Stimulated activated CD4-positive, alpha-beta T cell treated with anti-CD3 and anti-CD28 coated beads, Interleukin-4, amount 100 ng/mL, for 24 hours (primary cell): Measurements from ENCODE around the gene SERPINA10.

ENCODE experiments used
- DNase-seq: peaks from one replicate; pipeline ENCODE4 v3.0.0-alpha.2; 2020

Gene SERPINA10

GRCh38 chr14:94292872-94293577, at the start of gene SERPINA10:
TSS of gene SERPINA10 (minus strand) at chr14:94293268. CDS start at chr14:94290593, 2,675 bp downstream.
- DNase-seq: no peak

DNA sequence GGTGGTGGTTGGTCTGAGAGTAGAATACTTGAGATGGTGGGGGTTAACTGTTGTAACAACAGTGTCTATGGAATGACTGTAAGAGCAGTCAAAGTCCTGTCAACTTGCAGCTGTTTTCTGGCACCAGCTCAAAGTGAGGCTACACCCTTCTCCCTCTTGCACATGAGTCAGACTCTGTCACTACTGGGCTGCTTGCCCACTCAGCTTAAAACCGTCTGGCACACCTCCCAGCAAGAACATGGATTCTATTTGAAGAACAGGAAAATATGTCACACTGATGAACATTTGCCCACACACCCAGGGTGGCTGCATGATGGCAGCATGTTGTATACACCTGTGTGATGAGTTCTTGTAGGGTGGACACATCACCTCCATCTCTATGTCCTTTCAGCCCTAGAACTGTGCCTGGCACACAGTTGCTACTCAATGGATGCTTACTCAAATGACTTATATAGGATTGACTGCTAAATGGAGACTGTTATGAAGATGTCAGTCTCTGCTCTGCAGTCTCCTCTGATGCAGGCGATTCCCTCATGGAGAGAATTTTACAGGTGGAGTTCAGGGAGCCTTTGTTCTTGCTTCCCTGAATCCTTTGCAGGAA, 49.4 kb upstream of the SERPINA10 start:
- peak; percentile 17 for DNase-seq

DNA sequence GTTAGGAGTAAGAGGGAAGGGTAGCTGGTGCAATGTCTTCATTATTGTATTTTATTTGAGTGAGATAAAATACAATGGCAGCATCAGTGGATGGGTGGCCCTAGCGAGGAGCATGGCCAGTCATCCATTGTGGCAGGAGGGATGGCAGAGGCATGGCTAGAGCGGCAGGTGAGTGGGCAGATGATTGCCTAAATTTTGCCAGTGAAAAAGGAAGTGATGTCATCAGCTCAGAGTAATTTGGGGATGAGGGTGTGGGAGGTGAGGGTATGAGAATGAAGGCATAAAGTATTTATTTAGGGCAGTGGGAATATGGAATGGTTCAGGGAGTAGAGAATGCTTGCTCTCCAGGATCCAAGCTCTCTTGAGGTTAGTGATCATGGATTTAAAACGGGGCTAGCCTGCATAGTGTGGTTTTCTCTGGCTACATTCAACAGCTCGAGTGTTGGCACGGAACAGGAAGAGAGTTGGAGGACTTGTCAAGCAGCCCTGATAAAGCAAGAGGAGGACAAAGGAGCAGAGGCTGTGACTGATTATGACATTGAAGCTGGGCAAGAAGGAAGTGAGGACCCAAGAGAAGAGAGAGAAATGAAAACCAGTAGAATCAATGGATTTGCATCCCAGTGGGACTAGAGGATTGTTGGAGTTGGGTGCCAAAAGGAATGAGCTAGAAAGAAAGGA, 48.7 kb upstream of the SERPINA10 start:
- DNase-seq: no peak

- DNase-seq: no peak
Measured at GRCh38 chr14:94340533-94340932, 47.5 kb upstream of the SERPINA10 start.

DNA sequence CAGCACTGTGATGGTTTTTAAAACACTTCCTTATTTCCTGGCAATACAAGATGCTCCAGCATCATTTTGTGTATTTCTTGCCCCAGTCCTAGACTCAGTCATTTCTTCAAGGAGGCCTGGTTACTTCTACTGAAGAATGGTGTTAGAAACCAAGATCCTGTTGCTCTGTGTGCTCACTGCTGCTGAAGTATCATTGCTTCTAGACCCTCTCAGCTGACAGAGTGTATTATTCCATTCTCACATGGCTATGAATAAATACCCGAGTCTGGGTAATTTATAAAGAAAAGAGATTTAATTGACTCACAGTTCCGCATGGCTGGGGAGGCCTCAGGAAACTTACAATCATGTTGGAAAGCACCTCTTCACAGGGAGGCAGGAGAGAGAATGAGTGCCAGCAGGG, 45.0 kb upstream of the SERPINA10 start:
- no peak for DNase-seq

- no peak for DNase-seq
Measured at GRCh38 chr14:94337274-94337673, 44.2 kb upstream of the SERPINA10 start.

- DNase-seq: no peak
Measured at GRCh38 chr14:94334872-94335271, 41.8 kb upstream of the SERPINA10 start.

DNA sequence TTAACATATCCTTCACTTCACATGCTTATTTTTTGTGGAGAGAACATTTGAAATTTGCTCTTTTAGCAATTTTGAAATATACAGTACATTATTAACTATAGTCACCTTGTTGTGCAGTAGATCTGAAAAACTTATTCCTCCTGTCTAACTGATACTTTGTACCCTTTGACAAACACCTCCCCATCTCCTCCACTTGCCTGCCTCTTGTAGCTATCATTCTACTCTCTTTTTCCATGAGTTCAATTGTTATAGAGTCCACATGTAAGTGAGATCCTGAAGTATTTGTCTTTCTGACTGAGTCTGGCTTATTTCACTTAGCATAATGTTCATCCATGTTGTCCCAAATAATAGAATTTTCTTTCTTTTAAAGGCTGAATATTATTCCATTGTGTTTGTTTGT, 39.5 kb upstream of the SERPINA10 start:
- DNase-seq: no peak

DNA sequence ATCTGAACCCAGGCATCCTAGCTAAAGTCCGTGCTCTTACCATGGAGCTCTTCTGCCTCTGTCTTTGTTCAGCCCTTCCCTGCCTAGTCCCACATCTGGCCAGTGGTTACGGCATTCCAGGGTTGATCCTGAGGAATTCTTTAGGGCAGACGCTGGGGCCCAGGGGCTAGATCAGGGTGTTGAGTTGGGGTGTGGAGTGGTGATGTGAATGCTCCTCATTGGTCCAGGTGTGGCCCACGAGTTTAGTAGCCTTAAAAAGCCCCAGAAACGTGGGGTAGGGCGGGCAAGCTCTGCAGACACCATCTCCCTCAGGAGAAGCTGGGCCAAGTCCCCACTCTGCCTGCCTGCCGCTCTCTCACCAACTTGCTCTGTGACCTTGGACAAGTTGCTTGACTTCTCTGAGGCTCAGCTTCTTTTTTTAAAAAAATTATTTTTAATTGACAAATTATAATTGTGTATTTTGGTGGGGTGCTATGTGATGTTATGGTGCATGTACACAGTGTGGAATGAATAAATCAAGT, 39.1 kb upstream of the SERPINA10 start:
- no peak for DNase-seq

- DNase-seq: no peak
Measured at GRCh38 chr14:94331462-94331861, 38.4 kb upstream of the SERPINA10 start.

- no peak for DNase-seq
Measured at GRCh38 chr14:94330857-94331256, 37.8 kb upstream of the SERPINA10 start.

DNA sequence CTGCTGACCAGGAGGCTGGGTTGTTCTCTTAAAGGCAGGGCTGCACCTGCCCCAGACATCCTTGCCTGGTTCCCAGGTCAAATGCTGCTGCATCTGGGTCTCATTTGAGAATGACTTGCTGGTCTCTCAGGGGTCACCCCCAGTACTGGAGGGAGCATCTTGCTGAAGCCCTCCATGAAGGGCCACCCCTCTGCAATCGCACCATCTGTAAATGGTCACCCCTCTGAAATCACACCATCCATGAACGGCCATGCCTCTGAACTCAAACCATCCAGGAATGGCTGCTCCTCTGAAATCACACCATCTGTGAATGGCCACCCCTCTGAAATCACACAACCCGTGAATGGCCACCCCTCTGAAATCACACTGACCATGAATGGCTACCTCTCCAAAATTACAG, 37.4 kb upstream of the SERPINA10 start:
- DNase-seq: no peak

DNA sequence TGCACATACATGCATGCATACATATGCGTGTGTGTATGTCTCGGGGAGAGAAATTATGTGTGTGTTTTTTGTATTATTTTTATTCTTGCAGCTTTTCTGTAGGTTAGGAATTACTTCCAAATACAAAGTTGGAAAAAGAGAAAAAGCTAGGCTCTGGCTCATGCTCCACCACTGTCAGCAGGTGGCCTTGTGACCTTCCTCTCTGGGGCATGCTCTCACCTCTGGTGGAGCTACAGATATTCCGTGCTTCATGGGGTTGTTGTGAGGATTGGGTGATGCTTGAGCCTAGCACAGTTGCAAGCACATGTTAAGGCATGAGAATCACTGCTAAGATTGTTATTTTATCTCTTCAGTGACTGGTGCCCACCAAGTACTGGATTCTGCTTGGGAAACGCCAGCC, 36.8 kb upstream of the SERPINA10 start:
- DNase-seq: no peak

DNA sequence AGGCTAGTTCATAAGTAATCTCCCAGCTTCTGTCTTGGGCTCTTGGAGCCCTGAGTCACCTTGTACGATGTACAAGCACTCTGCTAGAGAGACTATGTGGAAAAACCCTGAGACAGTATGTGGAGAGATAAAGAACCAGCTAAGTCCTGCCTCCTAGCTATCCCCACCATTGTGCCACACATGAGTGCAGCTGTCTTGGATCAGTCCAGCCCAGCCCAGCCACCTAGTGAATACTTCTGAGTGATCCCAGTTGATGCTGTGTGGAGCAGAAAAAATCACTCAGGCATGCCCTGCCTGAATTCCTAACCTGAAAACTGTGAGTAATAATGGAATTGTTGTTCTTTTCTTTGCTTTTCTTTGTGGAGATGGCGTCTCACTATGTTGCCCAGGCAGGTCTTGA, 35.1 kb upstream of the SERPINA10 start:
- DNase-seq: no peak

DNA sequence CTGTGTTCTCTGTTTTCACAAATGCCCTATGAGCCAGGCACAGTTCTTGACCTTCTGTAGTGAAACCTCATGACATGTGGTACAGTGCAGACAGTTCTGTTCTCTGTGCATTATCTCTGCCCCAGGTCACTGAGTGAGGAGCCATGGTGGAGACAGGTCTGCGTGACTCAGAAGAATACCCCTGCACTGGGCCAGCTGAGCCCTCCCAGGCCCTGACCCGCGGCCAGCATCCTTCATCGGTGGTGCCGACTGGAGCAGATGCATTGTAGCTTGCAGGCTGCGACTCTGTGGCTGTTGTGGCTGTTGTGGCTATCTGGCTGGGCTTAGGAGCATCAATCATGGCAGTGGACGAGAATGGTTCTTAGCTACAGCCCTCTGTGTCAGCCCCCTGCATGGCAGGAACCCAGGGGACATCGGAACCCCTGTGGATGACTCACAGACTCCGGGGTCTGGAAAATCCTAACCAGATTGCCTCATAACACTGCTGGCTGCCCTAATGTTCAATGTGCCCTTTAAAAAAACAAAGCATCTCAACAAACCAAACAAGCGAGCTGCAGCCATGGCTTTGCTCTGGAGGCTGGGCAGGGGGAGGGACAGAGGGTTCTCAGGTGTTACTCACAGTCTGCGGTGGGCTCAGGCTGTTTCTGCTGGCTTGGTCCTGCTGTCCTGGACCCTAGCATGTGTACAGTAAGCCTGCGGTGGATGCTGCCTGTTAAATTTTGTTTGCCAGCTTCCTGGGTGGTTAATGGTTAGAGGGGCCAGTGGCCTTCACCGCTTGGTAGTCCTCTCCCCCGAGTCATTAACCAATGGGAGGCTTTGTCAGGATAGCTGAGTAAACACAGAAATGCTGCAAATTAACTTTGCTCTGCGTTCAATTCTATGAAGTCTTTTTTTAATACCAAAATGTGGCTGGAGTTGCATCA, 29.8 kb upstream of the SERPINA10 start, which contains the start of gene SERPINA6:
SERPINA6 (minus strand) TSS at position 689 of the 923 bp plus-strand sequence. CDS start 8,688 bp downstream, outside the sequence.
- no peak for DNase-seq

GRCh38 chr14:94321421-94322271, 28.6 kb upstream of the SERPINA10 start:
- no peak for DNase-seq

DNA sequence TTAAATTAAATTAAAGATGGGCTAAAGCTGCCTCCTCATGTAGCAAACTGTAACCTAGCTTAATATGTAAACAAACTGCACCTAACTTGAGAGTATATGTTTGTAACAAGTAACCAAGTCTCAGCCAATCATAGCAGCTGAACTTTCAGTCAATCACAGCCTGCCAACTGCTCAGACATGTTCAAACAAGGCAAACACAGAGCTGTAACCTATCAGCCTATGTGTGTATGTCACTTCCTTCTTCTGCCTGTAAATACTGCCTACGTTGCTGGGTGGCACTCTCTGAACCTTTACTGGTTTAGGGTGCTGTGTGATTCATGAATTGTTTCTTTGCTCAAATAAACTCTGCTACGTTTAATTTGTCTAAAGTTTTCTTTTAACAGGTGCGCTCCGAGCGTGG, 27.2 kb upstream of the SERPINA10 start:
- DNase-seq: no peak

DNA sequence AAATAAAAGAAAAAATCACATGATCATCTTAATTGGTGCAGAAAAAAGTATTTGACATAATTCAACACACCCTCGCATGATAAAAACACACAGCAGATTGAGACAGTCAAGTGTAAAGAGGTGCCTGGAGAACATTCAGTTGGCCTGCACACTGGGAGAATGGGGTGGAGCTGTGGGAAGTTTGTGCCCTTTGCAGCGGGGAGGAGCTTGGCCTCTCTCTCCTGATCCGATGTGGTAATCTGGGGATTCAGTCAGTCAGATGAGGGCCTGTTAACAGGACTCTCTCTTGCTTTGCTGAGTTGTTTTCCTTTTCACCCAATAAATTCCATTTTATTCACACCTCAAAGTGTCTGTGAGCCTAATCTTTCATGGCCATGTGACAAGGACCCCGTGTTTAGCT, 24.2 kb upstream of the SERPINA10 start:
- DNase-seq: no peak

- no peak for DNase-seq
Measured at GRCh38 chr14:94316692-94317091, 23.6 kb upstream of the SERPINA10 start.

DNA sequence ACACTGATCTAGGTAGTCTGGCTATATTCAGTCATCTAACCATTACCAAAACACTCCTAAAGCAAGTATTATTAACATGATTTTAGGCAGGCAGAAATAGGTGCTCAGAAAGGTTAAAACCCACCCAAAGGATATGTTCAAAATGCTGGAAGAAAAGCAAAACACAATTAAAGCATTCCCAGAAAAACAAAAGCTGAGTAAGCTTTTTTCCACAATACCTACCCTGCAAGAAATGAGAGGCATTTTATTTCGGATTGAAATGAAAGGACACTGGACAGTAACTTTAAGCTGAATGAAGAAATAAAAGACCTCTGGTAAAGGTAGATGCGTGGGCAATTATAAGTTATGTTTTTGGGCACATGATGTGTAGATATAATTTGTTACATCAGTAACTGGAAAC, 21.8 kb upstream of the SERPINA10 start:
- DNase-seq: no peak

DNA sequence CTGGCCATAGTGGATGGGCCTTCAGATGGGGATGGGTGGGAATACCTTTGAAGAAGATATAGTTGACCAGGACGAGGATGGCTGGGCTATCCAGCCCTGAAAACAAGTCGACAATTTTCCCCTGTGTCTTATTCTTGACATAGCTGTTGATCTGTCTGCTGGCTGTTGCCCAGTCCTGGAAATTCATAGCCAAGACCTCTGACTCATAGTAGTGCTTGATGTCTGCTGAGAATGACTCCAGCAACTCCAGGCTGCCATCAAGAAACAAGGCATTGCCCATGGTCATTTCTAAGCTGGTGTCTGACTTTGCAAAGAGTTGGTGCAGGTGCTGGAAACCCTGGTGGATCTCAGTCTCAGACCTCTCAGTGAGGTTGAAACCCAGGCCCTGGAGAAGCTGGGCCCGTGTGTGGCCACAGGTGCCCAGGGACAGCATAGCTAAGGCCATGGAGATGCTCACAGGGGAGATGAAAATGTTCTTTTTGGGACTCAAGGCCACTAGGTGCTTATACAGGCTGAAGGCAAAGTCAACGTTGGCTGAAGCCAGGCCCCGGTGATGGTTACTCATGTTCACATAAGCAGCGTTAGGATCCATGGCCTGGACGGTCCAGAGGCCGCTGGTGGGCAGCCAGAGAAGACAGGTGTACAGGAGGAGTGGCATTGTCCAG, 21.1 kb upstream of the SERPINA10 start:
- no peak for DNase-seq
